Caki2 (cell line): ENCODE results near the gene BSCL2. TPM values are rescaled to one million over a fixed set of nuclear protein-coding genes. Genes with fewer than 3 reads are reported as not detected.
"Not testable (repeated sequence)": the region's sequence is repeated elsewhere in the genome, so short reads cannot be mapped to it uniquely, and the experiment has no call there.

Experiments
- DNase-seq: peaks from one replicate; pipeline ENCODE4 v3.0.0-alpha.2; 2015; ENCODE audit warnings: low read depth
- in situ Hi-C: cut with HindIII; loops from 2 replicates; pipeline ENCODE4 v1.10.0; 2016; ENCODE audit warnings: low sequenced_read_pairs, low pct_unique_long_range_greater_than_20kb, mixed read lengths
- total RNA-seq: library from RNA; depleted of rRNA; stranded (reverse); fragments of >200 nt; shearing (Covaris generic); gene quantifications from 2 replicates; pipeline ENCODE4 v1.2.3, GENCODE V29; 2014; ENCODE audit warnings: low replicate concordance

BSCL2 gene
- total RNA-seq, 1 experiment from 2014 or later: 37.5 TPM

- in situ Hi-C loops: no loop called here
- DNase-seq: no peak
Measured at GRCh38 chr11:62724171-62724570, 16.9 kb upstream of the BSCL2 start.

GRCh38 chr11:62721994-62722393 is 14.8 kb upstream of the BSCL2 start:
- in situ Hi-C loops: no loop called here
- peak; percentile 39 for DNase-seq

- in situ Hi-C loops: no loop called here
Measured at GRCh38 chr11:62719302-62719978, 12.2 kb upstream of the BSCL2 start.

GRCh38 chr11:62716816-62717215 is 9.6 kb upstream of the BSCL2 start:
- in situ Hi-C loops: no loop called here
- no peak for DNase-seq

More at GRCh38 chr11:62719302-62719978, 12.2 kb upstream of the BSCL2 start:
- DNase-seq: peak; percentile 43

- DNase-seq: no peak
- in situ Hi-C loops: no loop called here
Measured at GRCh38 chr11:62716206-62716605, 9.0 kb upstream of the BSCL2 start.

GRCh38 chr11:62715150-62716130 is 8.2 kb upstream of the BSCL2 start:
- DNase-seq: no peak
- in situ Hi-C loops: no loop called here

GRCh38 chr11:62713343-62713742 is 6.1 kb upstream of the BSCL2 start:
- in situ Hi-C loops: no loop called here
- peak; percentile 83 for DNase-seq

GRCh38 chr11:62712861-62713260 is 5.6 kb upstream of the BSCL2 start:
- no peak for DNase-seq
- in situ Hi-C loops: no loop called here

- in situ Hi-C loops: no loop called here
- peak; percentile 72 for DNase-seq
Measured at GRCh38 chr11:62712276-62712812, 5.1 kb upstream of the BSCL2 start.

- in situ Hi-C loops: no loop called here
- no peak for DNase-seq
Measured at GRCh38 chr11:62710001-62710345, 2.7 kb upstream of the BSCL2 start.

GRCh38 chr11:62709247-62710000 is 2.2 kb upstream of the BSCL2 start:
- DNase-seq: peak; percentile 78
- in situ Hi-C loops: no loop called here

- no peak for DNase-seq
- in situ Hi-C loops: no loop called here
Measured at GRCh38 chr11:62708793-62709192, 1.6 kb upstream of the BSCL2 start.

- no peak for DNase-seq
- in situ Hi-C loops: no loop called here
Measured at GRCh38 chr11:62708392-62708791, 1.2 kb upstream of the BSCL2 start.

GRCh38 chr11:62706850-62707247 is 375 bp downstream of the BSCL2 start:
- no peak for DNase-seq
- in situ Hi-C loops: no loop called here

GRCh38 chr11:62705880-62706849 is 1.1 kb downstream of the BSCL2 start:
- peak; percentile 88 for DNase-seq
- in situ Hi-C loops: no loop called here

GRCh38 chr11:62705413-62705812 is 1.8 kb downstream of the BSCL2 start:
- DNase-seq: no peak
- in situ Hi-C loops: no loop called here

- in situ Hi-C loops, DNase-seq: not testable (repeated sequence)
Measured at GRCh38 chr11:62703921-62704320, 3.3 kb downstream of the BSCL2 start.
